Liver (tissue), 9 donors: Measurements from ENCODE around the gene FRMPD4. TPM values are rescaled to one million over a fixed set of nuclear protein-coding genes. Genes with fewer than 3 reads are reported as not detected.

Experiments used
- DNase-seq: peaks from one replicate; pipeline ENCODE4 v3.0.0-alpha.2; 2017; ENCODE audit warnings: low spot score
- H3K27ac ChIP-seq, 2 donors: one replicate each; pipeline ENCODE4 v1.7.0; 2013; ENCODE audit warnings: inconsistent platforms in 2 of 2, low read length in 2 of 2, control low read depth in 1 of 2, low read depth in 1 of 2, mild to moderate bottlenecking in 1 of 2
- H3K27me3 ChIP-seq, 4 donors: one replicate each; pipeline versions ENCODE4 v1.6.1 to v1.7.0; 2013; ENCODE audit warnings: low read length in 3 of 4, inconsistent platforms in 1 of 4, mild to moderate bottlenecking in 1 of 4, moderate library complexity in 1 of 4; ENCODE audit not compliant: control insufficient read depth in 4 of 4, insufficient read depth in 4 of 4
- H3K36me3 ChIP-seq, 4 donors: one replicate each; pipeline versions ENCODE4 v1.6.1 to v1.7.0; 2013; ENCODE audit warnings: low read length in 3 of 4, mild to moderate bottlenecking in 3 of 4, low read depth in 1 of 4, moderate library complexity in 1 of 4; ENCODE audit not compliant: control insufficient read depth in 4 of 4, insufficient read depth in 3 of 4
- H3K4me1 ChIP-seq, 4 donors: one replicate each; pipeline versions ENCODE4 v1.6.1 to v1.7.0; 2013; ENCODE audit warnings: low read length in 3 of 4, mild to moderate bottlenecking in 3 of 4, moderate library complexity in 1 of 4; ENCODE audit not compliant: control insufficient read depth in 4 of 4, insufficient read depth in 4 of 4
- H3K4me3 ChIP-seq, 3 donors: one replicate each; pipeline versions ENCODE4 v1.6.1 to v1.7.0; 2013; ENCODE audit warnings: low read length in 3 of 3, control low read depth in 1 of 3, low read depth in 1 of 3, mild to moderate bottlenecking in 1 of 3
- H3K9ac ChIP-seq, 2 donors: one replicate each; pipeline ENCODE4 v1.7.0; 2013; ENCODE audit warnings: low read length in 2 of 2, mild to moderate bottlenecking in 2 of 2, moderate library complexity in 2 of 2, control low read depth in 1 of 2, low read depth in 1 of 2
- H3K9me3 ChIP-seq, 4 donors: one replicate each; pipeline versions ENCODE4 v1.6.1 to v1.7.0; 2013; ENCODE audit warnings: low read length in 3 of 4; ENCODE audit not compliant: control insufficient read depth in 4 of 4
- EGR1 ChIP-seq, 2 donors: IDR thresholded peaks; 2 replicates each; pipeline ENCODE4 v1.6.1; 2016 to 2018; ENCODE audit warnings: antibody characterized with exemption in 2 of 2, low read depth in 2 of 2
- FOXA2 ChIP-seq: IDR thresholded peaks from 2 replicates; pipeline ENCODE4 v1.6.1; 2016; ENCODE audit warnings: antibody characterized with exemption
- HNF4A ChIP-seq, 2 donors: conservative IDR thresholded peaks; 2 replicates each; pipeline ENCODE4 v1.6.1; 2016; ENCODE audit warnings: antibody characterized with exemption in 2 of 2, mild to moderate bottlenecking in 2 of 2
- NR2F2 ChIP-seq: IDR thresholded peaks from 2 replicates; pipeline ENCODE4 v1.6.1; 2016; ENCODE audit warnings: antibody characterized with exemption
- TAF1 ChIP-seq: conservative IDR thresholded peaks from 2 replicates; pipeline ENCODE4 v1.6.1; 2016; ENCODE audit warnings: antibody characterized with exemption, mild to moderate bottlenecking
- YY1 ChIP-seq: IDR thresholded peaks from 2 replicates; pipeline ENCODE4 v1.6.1; 2016; ENCODE audit warnings: antibody characterized with exemption, mild to moderate bottlenecking
- WGBS: extraction: QIAGEN DNeasy Blood & Tissue Kit; methylation state at CpG from one replicate; pipeline ENCODE4 v1.1.7; 2013; 5-methylcytosine and 5-hydroxymethylcytosine counted together
- polyA plus RNA-seq, 2 donors: library from polyadenylated mRNA; stranded (reverse) in 1 of 2; unstranded in 1 of 2; fragments of 200-250 nt in 1 of 2; fragments of >200 nt in 1 of 2; fragmentation: Nextera tagmentation in 1 of 2; extraction: Ambion mirVana in 1 of 2; gene quantifications; one replicate each; pipeline versions ENCODE4 v1.2.1 to v1.2.3, GENCODE V29; 2013 to 2015
- total RNA-seq, 2 donors: library from RNA; depleted of rRNA; stranded (reverse); fragments of >200 nt; gene quantifications; one replicate each; pipeline ENCODE4 v1.2.3, GENCODE V29; 2014
- TF ChIP-seq, protein P1 (sequence below): IDR thresholded peaks from 2 replicates; pipeline ENCODE4 v1.6.1; 2016; ENCODE audit warnings: antibody characterized with exemption, mild to moderate bottlenecking
- TF ChIP-seq, protein P2 (sequence below): IDR thresholded peaks from 2 replicates; pipeline ENCODE4 v1.6.1; 2016; ENCODE audit warnings: antibody characterized with exemption
- TF ChIP-seq, protein P3 (sequence below): IDR thresholded peaks from 2 replicates; pipeline ENCODE4 v1.6.1; 2016; ENCODE audit warnings: antibody characterized with exemption
- TF ChIP-seq, protein P4 (sequence below): fragments of 150-350 bp; IDR thresholded peaks from 2 replicates; pipeline ENCODE4 v1.5.1; 2017; ENCODE audit warnings: improper control_type of control experiment, low read depth, low read length; ENCODE audit not compliant: missing input control
- TF ChIP-seq, protein P5 (sequence below): IDR thresholded peaks from 2 replicates; pipeline ENCODE4 v1.6.1; 2016; ENCODE audit warnings: antibody characterized with exemption
- donor health status: healthy.
- donor health status: healthy.
- donor health status: healthy.
- donor health status: healthy.
- donor health status: healthy.

FRMPD4 gene
- total and polyA plus RNA-seq, 4 donors, result 0.01 to 0.08 (median 0.03) TPM; not detected in 1

DNA sequence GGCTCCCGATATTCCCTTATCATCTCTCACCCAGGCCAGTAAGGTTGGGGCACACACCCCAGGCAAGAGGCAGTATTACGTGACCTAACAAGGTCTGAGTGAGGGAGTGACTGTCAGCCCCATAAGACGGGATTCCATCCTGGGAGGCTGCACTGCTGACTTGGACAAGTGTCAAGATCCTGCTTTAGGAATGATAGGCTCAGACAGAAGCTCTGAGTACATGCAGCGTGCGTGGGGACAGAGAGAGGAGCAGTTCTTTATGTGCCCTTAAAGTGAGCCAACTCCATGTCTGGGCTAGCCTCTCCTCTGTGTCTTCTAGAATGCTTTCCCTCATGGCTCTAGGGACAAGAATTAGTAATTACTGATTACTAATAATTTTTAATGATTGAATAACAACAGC, 510.7 kb downstream of the FRMPD4 start:
- no peaks in the 10 kb centered on the region for H3K36me3 ChIP-seq
- H3K4me1 ChIP-seq, result no peaks in the 10 kb centered on the region
- H3K4me3 ChIP-seq, result no peak overlapping the region
- H3K9me3 ChIP-seq, result peaks cover 0 to 9% (median 0%) of the 10 kb centered on the region in 4 donors
- H3K9ac ChIP-seq, result no peak overlapping the region
- H3K27me3 ChIP-seq, result no peaks in the 10 kb centered on the region
- WGBS, result 70% methylated on average over 5 of the region's 5 CpGs
- no peak for TF ChIP-seq EGR1 (IDR thresholded peaks at IDR 0.05; ENCODE audit: low read depth in 2 of 2)
- TF ChIP-seq, protein P1, sequence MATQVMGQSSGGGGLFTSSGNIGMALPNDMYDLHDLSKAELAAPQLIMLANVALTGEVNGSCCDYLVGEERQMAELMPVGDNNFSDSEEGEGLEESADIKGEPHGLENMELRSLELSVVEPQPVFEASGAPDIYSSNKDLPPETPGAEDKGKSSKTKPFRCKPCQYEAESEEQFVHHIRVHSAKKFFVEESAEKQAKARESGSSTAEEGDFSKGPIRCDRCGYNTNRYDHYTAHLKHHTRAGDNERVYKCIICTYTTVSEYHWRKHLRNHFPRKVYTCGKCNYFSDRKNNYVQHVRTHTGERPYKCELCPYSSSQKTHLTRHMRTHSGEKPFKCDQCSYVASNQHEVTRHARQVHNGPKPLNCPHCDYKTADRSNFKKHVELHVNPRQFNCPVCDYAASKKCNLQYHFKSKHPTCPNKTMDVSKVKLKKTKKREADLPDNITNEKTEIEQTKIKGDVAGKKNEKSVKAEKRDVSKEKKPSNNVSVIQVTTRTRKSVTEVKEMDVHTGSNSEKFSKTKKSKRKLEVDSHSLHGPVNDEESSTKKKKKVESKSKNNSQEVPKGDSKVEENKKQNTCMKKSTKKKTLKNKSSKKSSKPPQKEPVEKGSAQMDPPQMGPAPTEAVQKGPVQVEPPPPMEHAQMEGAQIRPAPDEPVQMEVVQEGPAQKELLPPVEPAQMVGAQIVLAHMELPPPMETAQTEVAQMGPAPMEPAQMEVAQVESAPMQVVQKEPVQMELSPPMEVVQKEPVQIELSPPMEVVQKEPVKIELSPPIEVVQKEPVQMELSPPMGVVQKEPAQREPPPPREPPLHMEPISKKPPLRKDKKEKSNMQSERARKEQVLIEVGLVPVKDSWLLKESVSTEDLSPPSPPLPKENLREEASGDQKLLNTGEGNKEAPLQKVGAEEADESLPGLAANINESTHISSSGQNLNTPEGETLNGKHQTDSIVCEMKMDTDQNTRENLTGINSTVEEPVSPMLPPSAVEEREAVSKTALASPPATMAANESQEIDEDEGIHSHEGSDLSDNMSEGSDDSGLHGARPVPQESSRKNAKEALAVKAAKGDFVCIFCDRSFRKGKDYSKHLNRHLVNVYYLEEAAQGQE, result no peak
- TF ChIP-seq, protein P2, sequence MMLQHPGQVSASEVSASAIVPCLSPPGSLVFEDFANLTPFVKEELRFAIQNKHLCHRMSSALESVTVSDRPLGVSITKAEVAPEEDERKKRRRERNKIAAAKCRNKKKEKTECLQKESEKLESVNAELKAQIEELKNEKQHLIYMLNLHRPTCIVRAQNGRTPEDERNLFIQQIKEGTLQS, result no peak
- TF ChIP-seq FOXA2, result no peak
- TF ChIP-seq TAF1, result no peak
- TF ChIP-seq YY1, result no peak
- TF ChIP-seq, protein P3, sequence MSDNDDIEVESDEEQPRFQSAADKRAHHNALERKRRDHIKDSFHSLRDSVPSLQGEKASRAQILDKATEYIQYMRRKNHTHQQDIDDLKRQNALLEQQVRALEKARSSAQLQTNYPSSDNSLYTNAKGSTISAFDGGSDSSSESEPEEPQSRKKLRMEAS, result no peak
- TF ChIP-seq, protein P4, sequence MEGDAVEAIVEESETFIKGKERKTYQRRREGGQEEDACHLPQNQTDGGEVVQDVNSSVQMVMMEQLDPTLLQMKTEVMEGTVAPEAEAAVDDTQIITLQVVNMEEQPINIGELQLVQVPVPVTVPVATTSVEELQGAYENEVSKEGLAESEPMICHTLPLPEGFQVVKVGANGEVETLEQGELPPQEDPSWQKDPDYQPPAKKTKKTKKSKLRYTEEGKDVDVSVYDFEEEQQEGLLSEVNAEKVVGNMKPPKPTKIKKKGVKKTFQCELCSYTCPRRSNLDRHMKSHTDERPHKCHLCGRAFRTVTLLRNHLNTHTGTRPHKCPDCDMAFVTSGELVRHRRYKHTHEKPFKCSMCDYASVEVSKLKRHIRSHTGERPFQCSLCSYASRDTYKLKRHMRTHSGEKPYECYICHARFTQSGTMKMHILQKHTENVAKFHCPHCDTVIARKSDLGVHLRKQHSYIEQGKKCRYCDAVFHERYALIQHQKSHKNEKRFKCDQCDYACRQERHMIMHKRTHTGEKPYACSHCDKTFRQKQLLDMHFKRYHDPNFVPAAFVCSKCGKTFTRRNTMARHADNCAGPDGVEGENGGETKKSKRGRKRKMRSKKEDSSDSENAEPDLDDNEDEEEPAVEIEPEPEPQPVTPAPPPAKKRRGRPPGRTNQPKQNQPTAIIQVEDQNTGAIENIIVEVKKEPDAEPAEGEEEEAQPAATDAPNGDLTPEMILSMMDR, result no peak
- TF ChIP-seq HNF4A (conservative IDR thresholded peaks at IDR 0.05), result no peak
- DNase-seq, result no peak
- H3K27ac ChIP-seq, result no peak overlapping the region

DNA sequence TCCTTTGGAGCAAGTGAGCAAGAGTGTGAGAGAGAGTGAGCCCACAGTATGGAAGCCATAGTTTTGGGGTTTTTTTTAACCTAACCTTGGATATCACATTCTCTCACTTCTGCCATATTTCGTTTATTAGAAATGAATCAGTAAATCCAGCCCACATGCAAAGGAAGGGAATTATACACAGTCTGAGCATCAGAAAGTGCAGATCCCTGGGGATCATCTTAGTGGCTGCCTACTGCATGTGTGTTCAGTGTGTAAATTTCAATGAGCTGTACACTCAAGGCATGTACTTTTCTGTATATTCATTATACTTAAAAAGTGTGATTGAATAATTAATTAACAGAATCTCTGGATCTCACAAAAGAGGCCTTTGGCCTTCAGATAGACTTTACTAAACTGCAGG, 519.2 kb downstream of the FRMPD4 start:
- TF ChIP-seq, protein P5, sequence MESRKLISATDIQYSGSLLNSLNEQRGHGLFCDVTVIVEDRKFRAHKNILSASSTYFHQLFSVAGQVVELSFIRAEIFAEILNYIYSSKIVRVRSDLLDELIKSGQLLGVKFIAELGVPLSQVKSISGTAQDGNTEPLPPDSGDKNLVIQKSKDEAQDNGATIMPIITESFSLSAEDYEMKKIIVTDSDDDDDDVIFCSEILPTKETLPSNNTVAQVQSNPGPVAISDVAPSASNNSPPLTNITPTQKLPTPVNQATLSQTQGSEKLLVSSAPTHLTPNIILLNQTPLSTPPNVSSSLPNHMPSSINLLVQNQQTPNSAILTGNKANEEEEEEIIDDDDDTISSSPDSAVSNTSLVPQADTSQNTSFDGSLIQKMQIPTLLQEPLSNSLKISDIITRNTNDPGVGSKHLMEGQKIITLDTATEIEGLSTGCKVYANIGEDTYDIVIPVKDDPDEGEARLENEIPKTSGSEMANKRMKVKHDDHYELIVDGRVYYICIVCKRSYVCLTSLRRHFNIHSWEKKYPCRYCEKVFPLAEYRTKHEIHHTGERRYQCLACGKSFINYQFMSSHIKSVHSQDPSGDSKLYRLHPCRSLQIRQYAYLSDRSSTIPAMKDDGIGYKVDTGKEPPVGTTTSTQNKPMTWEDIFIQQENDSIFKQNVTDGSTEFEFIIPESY, result no peak
- no peak for TF ChIP-seq NR2F2
- whole genome bisulfite sequencing, result 50% methylated on average over 1 of the region's 1 CpG

More for the DNA sequence above, 519.2 kb downstream of the FRMPD4 start:
- Histone ChIP-seq H3K9ac (no peak overlapping the region), H3K4me3 (no peak overlapping the region), H3K36me3 (no peaks in the 10 kb centered on the region), H3K27me3 (no peaks in the 10 kb centered on the region), H3K27ac (no peak overlapping the region), H3K9me3 (no peaks in the 10 kb centered on the region), H3K4me1 (peaks cover 0 to 5% (median 0%) of the 10 kb centered on the region in 4 donors)
- DNase-seq, result no peak
